H9 (cell line): ENCODE results near the gene ELAC2. TPM values are rescaled to one million over a fixed set of nuclear protein-coding genes. Genes with fewer than 3 reads are reported as not detected.
A peak's percentile ranks its signal among the peaks of the same experiment; 100 is the strongest.

Source experiments
- DNase-seq: peaks from one replicate; pipeline ENCODE4 v3.0.0-alpha.2; 2017
- H2AFZ ChIP-seq: one replicate; pipeline ENCODE4 v1.6.1; 2013; ENCODE audit warnings: mild to moderate bottlenecking, low read length, control low read depth, moderate library complexity
- H2AK5ac ChIP-seq: 2 replicates; pipeline ENCODE4 v1.6.1; 2013; ENCODE audit warnings: low read length, control low read depth, mixed read lengths; ENCODE audit not compliant: insufficient read length
- H2BK120ac ChIP-seq: one replicate; pipeline ENCODE4 v1.6.1; 2013; ENCODE audit warnings: low read depth, mild to moderate bottlenecking, low read length, control low read depth, inconsistent platforms; ENCODE audit not compliant: poor library complexity, severe bottlenecking
- H2BK12ac ChIP-seq: 2 replicates; pipeline ENCODE4 v1.6.1; 2013; ENCODE audit warnings: low read length, control low read depth, mixed read lengths, low read depth; ENCODE audit not compliant: insufficient read length
- H2BK15ac ChIP-seq: 2 replicates; pipeline ENCODE4 v1.6.1; 2013; ENCODE audit warnings: low read depth, low read length, control low read depth
- H2BK20ac ChIP-seq: one replicate; pipeline ENCODE4 v1.6.1; 2013; ENCODE audit warnings: low read depth, mild to moderate bottlenecking, low read length, control low read depth, inconsistent platforms; ENCODE audit not compliant: poor library complexity, severe bottlenecking
- H2BK5ac ChIP-seq: 2 replicates; pipeline ENCODE4 v1.6.1; 2013; ENCODE audit warnings: low read length, control low read depth, mixed read lengths; ENCODE audit not compliant: insufficient read length
- H3K14ac ChIP-seq: 2 replicates; pipeline ENCODE4 v1.6.1; 2013; ENCODE audit warnings: low read length, control low read depth; ENCODE audit not compliant: insufficient read depth
- H3K18ac ChIP-seq: 2 replicates; pipeline ENCODE4 v1.6.1; 2013; ENCODE audit warnings: low read depth, mild to moderate bottlenecking, mixed read lengths, low read length, control low read depth; ENCODE audit not compliant: insufficient read length
- H3K23ac ChIP-seq: 2 replicates; pipeline ENCODE4 v1.6.1; 2013; ENCODE audit warnings: low read length, control low read depth, mixed read lengths, low read depth; ENCODE audit not compliant: insufficient read length
- H3K23me2 ChIP-seq: 2 replicates; pipeline ENCODE4 v1.6.1; 2013; ENCODE audit warnings: low read depth, mild to moderate bottlenecking, mixed read lengths, low read length, control low read depth; ENCODE audit not compliant: insufficient read length, poor library complexity, severe bottlenecking
- H3K27ac ChIP-seq: 2 replicates; pipeline ENCODE4 v1.5.1; 2013; ENCODE audit warnings: low read length, control low read depth, mixed read lengths, low read depth; ENCODE audit not compliant: insufficient read length
- H3K27me3 ChIP-seq: 2 replicates; pipeline ENCODE4 v1.6.1; 2013; ENCODE audit warnings: low read length, control low read depth, inconsistent platforms; ENCODE audit not compliant: insufficient read depth
- H3K4ac ChIP-seq: 2 replicates; pipeline ENCODE4 v1.6.1; 2013; ENCODE audit warnings: low read depth, mild to moderate bottlenecking, control low read depth, inconsistent platforms, low read length, moderate library complexity
- H3K4me1 ChIP-seq: 2 replicates; pipeline ENCODE4 v1.6.1; 2013; ENCODE audit warnings: low read length, control low read depth, inconsistent platforms; ENCODE audit not compliant: insufficient read depth
- H3K4me2 ChIP-seq: 2 replicates; pipeline ENCODE4 v1.6.1; 2013; ENCODE audit warnings: low read length, control low read depth, mixed read lengths; ENCODE audit not compliant: insufficient read length, insufficient read depth
- H3K56ac ChIP-seq: 2 replicates; pipeline ENCODE4 v1.6.1; 2013; ENCODE audit warnings: low read depth, mild to moderate bottlenecking, mixed read lengths, low read length, control low read depth; ENCODE audit not compliant: insufficient read length
- H3K79me1 ChIP-seq: 2 replicates; pipeline ENCODE4 v1.6.1; 2013; ENCODE audit warnings: low read depth, mild to moderate bottlenecking, moderate library complexity, low read length, control low read depth, inconsistent platforms; ENCODE audit not compliant: insufficient read depth, poor library complexity, severe bottlenecking
- H3K79me2 ChIP-seq: 2 replicates; pipeline ENCODE4 v1.6.1; 2013; ENCODE audit warnings: low read length, control low read depth, inconsistent platforms; ENCODE audit not compliant: insufficient read depth
- H3K9ac ChIP-seq: 2 replicates; pipeline ENCODE4 v1.6.1; 2013; ENCODE audit warnings: low read length, control low read depth, mixed read lengths; ENCODE audit not compliant: insufficient read length; ENCODE audit errors: extremely low read depth
- H3K9me3 ChIP-seq: one replicate; pipeline ENCODE4 v1.6.1; 2013; ENCODE audit warnings: low read depth, low read length, inconsistent platforms; ENCODE audit not compliant: control insufficient read depth
- H3T11ph ChIP-seq: one replicate; pipeline ENCODE4 v1.6.1; 2013; ENCODE audit warnings: mild to moderate bottlenecking, low read length, control low read depth, inconsistent platforms
- H4K20me1 ChIP-seq: one replicate; pipeline ENCODE4 v1.6.1; 2013; ENCODE audit not compliant: control insufficient read depth, insufficient read length, insufficient read depth
- H4K5ac ChIP-seq: 2 replicates; pipeline ENCODE4 v1.6.1; 2013; ENCODE audit warnings: low read depth, mild to moderate bottlenecking, mixed read lengths, low read length, control low read depth; ENCODE audit not compliant: insufficient read length
- H4K8ac ChIP-seq: replicated peaks from 2 replicates; pipeline ENCODE4 v1.6.1; 2013; ENCODE audit warnings: low read length, control low read depth, mixed read lengths, low read depth; ENCODE audit not compliant: insufficient read length
- H4K91ac ChIP-seq: 2 replicates; pipeline ENCODE4 v1.6.1; 2013; ENCODE audit warnings: low read depth, mild to moderate bottlenecking, moderate library complexity, mixed read lengths, low read length, control low read depth; ENCODE audit not compliant: insufficient read length
- H3K27ac Mint-ChIP-seq, 3 experiments: 2 replicates in 2 of 3; 3 replicates in 1 of 3; pipeline ENCODE4 v1.8.0; 2020 to 2021; ENCODE audit warnings: mixed read lengths in 3 of 3, mild to moderate bottlenecking in 1 of 3, moderate library complexity in 1 of 3
- H3K27me3 Mint-ChIP-seq: 2 replicates; pipeline ENCODE4 v1.8.0; 2021; ENCODE audit warnings: low read depth, mild to moderate bottlenecking, moderate library complexity, mixed read lengths
- H3K36me3 Mint-ChIP-seq, 3 experiments: 2 replicates in 2 of 3; 3 replicates in 1 of 3; pipeline ENCODE4 v1.8.0; 2020 to 2021; ENCODE audit warnings: low read depth in 3 of 3, mixed read lengths in 3 of 3; ENCODE audit not compliant: insufficient read depth in 1 of 3
- H3K4me1 Mint-ChIP-seq, 2 experiments: 2 replicates each; pipeline ENCODE4 v1.8.0; 2020; ENCODE audit warnings: mixed read lengths in 2 of 2
- H3K4me3 Mint-ChIP-seq, 2 experiments: 2 replicates in 1 of 2; 3 replicates in 1 of 2; pipeline ENCODE4 v1.8.0; 2020 to 2021; ENCODE audit warnings: mild to moderate bottlenecking in 2 of 2, mixed read lengths in 2 of 2, moderate library complexity in 1 of 2
- H3K9me3 Mint-ChIP-seq, 2 experiments: 2 replicates in 1 of 2; 3 replicates in 1 of 2; pipeline ENCODE4 v1.8.0; 2020; ENCODE audit warnings: mild to moderate bottlenecking in 2 of 2, mixed read lengths in 2 of 2, moderate library complexity in 1 of 2
- WGBS: extraction: QIAGEN DNeasy Blood & Tissue Kit; methylation state at CpG from one replicate; pipeline ENCODE4 v1.1.7; 2013; ENCODE audit warnings: missing lambda C conversion rate, low lambda C conversion rate, mixed read lengths; ENCODE audit not compliant: insufficient read length; ENCODE audit errors: extremely low coverage; 5-methylcytosine and 5-hydroxymethylcytosine counted together
- total RNA-seq: library from RNA; stranded (reverse); gene quantifications from 2 replicates; pipeline ENCODE4 v1.2.1, GENCODE V29; 2021
- TF ChIP-seq, protein P1 (sequence below): fragments of 200-600 bp; sonication (generic); conservative IDR thresholded peaks from 3 replicates; pipeline ENCODE4 v1.8.0; 2021; ENCODE audit warnings: antibody characterized with exemption, mild to moderate bottlenecking

The ELAC2 gene
- total RNA-seq, 1 experiment from 2014 or later, result 90.7 TPM

DNA sequence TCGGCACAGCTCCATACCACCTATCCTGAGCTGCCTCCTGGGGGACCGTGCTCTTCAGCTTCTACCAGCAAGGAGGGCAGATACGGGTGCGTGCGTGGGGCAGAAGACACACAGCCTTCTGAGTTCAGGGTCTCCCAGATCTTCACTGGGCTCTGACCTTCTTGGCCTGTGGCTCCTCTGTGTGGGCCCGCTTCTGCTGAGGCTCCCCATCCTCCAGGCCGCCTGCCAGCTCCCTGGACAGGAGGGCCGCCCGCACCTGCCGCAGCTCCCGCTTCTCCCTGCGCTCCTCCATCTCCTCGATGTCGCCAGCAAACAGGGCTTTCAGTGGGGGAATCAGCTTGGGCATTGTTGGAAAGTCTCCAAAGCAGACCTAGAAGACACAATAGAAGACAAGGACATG is 25.2 kb downstream of the ELAC2 start:
- Histone ChIP-seq H3K9ac (no peak overlapping the region), H3K23me2 (no peaks in the 10 kb centered on the region), H3K23ac (no peak overlapping the region), H2BK120ac (no peak overlapping the region), H2AFZ (no peak overlapping the region), H2AK5ac (no peak overlapping the region), H3K4ac (no peak overlapping the region), H3K4me1 (no peaks in the 10 kb centered on the region), H2BK12ac (no peak overlapping the region), H3K18ac (no peak overlapping the region), H4K5ac (no peak overlapping the region), H3K14ac (no peak overlapping the region), H3K79me1 (no peaks in the 10 kb centered on the region), H3K79me2 (no peaks in the 10 kb centered on the region), H3K27ac (no peak overlapping the region), H4K91ac (no peak overlapping the region), H3K56ac (no peak overlapping the region), H4K8ac (no peak overlapping the region), H2BK20ac (no peak overlapping the region), H3K9me3 (no peaks in the 10 kb centered on the region), H4K20me1 (no peaks in the 10 kb centered on the region), H2BK5ac (no peak overlapping the region), H3T11ph (no peak overlapping the region), H3K27me3 (no peaks in the 10 kb centered on the region), H2BK15ac (no peak overlapping the region), H3K4me2 (no peak overlapping the region)
- no peaks in the 10 kb centered on the region for H3K9me3 Mint-ChIP-seq
- H3K27ac Mint-ChIP-seq, result 0 out of 7 replicates have a peak overlapping the region, but pooled peaks of 1 of the 3 experiments have one; percentile 19
- H3K4me1 Mint-ChIP-seq, result peaks cover 8 to 11% of the 10 kb centered on the region in 2 experiments
- DNase-seq, result no peak
- peaks cover 2% of the 10 kb centered on the region; the same call in 1 of the 2 replicates for H3K27me3 Mint-ChIP-seq
- H3K4me3 Mint-ChIP-seq, result no peak overlapping the region
- TF ChIP-seq, protein P1, sequence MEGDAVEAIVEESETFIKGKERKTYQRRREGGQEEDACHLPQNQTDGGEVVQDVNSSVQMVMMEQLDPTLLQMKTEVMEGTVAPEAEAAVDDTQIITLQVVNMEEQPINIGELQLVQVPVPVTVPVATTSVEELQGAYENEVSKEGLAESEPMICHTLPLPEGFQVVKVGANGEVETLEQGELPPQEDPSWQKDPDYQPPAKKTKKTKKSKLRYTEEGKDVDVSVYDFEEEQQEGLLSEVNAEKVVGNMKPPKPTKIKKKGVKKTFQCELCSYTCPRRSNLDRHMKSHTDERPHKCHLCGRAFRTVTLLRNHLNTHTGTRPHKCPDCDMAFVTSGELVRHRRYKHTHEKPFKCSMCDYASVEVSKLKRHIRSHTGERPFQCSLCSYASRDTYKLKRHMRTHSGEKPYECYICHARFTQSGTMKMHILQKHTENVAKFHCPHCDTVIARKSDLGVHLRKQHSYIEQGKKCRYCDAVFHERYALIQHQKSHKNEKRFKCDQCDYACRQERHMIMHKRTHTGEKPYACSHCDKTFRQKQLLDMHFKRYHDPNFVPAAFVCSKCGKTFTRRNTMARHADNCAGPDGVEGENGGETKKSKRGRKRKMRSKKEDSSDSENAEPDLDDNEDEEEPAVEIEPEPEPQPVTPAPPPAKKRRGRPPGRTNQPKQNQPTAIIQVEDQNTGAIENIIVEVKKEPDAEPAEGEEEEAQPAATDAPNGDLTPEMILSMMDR, result no peak
- H3K36me3 Mint-ChIP-seq, result peaks cover 26 to 82% (median 77%) of the 10 kb centered on the region in 3 experiments
- no CpG with 5 or more reads among the region's 14 CpGs for WGBS
